Chondrocyte (in vitro differentiated cells): ENCODE data around the gene ARNT2. TPM values are rescaled to one million over a fixed set of nuclear protein-coding genes. Genes with fewer than 3 reads are reported as not detected.

Experiments used
- DNase-seq: peaks from one replicate; pipeline ENCODE4 v3.0.0; 2021; ENCODE audit warnings: mixed read lengths, low spot score
- H3K27ac Mint-ChIP-seq: one replicate; pipeline ENCODE4 v1.8.0; 2021; ENCODE audit warnings: mild to moderate bottlenecking, moderate library complexity, mixed read lengths; ENCODE audit not compliant: unreplicated experiment
- H3K27me3 Mint-ChIP-seq: 2 replicates; pipeline ENCODE4 v1.8.0; 2021; ENCODE audit warnings: low read depth, mixed read lengths
- H3K36me3 Mint-ChIP-seq: 2 replicates; pipeline ENCODE4 v1.8.0; 2021; ENCODE audit warnings: low read depth, mixed read lengths
- H3K4me1 Mint-ChIP-seq: 2 replicates; pipeline ENCODE4 v1.8.0; 2021; ENCODE audit warnings: low read depth, mild to moderate bottlenecking, mixed read lengths
- H3K4me3 Mint-ChIP-seq: one replicate; pipeline ENCODE4 v1.8.0; 2021; ENCODE audit warnings: mild to moderate bottlenecking, moderate library complexity, mixed read lengths; ENCODE audit not compliant: unreplicated experiment
- H3K9me3 Mint-ChIP-seq: 2 replicates; pipeline ENCODE4 v1.8.0; 2021; ENCODE audit warnings: low read depth, mixed read lengths
- total RNA-seq: library from RNA; stranded (reverse); gene quantifications from 3 replicates; pipeline ENCODE4 v1.2.1, GENCODE V29; 2021
- TF ChIP-seq, protein P1 (sequence below): fragments of 200-600 bp; sonication (generic); IDR thresholded peaks from 2 replicates; pipeline ENCODE4 v1.5.0; 2021; ENCODE audit warnings: antibody characterized with exemption, mild to moderate bottlenecking, moderate library complexity

ARNT2 gene
- total RNA-seq, 1 donor from 2014 or later, result 20.2 TPM

DNA sequence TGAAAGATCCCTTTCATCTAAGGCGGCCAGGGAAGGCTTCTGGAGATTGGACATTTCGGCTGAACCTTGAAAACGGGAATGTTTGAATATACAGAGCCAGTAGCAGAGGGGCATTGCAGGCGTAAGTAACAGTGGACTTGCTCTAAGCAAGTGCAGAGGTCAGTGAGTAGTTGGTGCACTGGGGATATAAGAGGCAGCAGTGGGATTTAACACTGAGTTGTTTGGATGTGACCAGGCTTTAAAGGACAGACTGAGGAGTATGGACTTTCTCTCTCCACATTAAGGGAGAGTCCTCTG, 1.3 kb downstream of the ARNT2 start:
- Mint-ChIP-seq H3K27me3 (no peaks in the 10 kb centered on the region), H3K27ac (no peak overlapping the region), H3K9me3 (no peaks in the 10 kb centered on the region), H3K4me1 (peaks cover 33% of the 10 kb centered on the region), H3K36me3 (peaks cover 2% of the 10 kb centered on the region), H3K4me3 (peak overlapping the region; percentile 78)
- DNase-seq, result no peak
- TF ChIP-seq, protein P1, sequence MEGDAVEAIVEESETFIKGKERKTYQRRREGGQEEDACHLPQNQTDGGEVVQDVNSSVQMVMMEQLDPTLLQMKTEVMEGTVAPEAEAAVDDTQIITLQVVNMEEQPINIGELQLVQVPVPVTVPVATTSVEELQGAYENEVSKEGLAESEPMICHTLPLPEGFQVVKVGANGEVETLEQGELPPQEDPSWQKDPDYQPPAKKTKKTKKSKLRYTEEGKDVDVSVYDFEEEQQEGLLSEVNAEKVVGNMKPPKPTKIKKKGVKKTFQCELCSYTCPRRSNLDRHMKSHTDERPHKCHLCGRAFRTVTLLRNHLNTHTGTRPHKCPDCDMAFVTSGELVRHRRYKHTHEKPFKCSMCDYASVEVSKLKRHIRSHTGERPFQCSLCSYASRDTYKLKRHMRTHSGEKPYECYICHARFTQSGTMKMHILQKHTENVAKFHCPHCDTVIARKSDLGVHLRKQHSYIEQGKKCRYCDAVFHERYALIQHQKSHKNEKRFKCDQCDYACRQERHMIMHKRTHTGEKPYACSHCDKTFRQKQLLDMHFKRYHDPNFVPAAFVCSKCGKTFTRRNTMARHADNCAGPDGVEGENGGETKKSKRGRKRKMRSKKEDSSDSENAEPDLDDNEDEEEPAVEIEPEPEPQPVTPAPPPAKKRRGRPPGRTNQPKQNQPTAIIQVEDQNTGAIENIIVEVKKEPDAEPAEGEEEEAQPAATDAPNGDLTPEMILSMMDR, result no peak

DNA sequence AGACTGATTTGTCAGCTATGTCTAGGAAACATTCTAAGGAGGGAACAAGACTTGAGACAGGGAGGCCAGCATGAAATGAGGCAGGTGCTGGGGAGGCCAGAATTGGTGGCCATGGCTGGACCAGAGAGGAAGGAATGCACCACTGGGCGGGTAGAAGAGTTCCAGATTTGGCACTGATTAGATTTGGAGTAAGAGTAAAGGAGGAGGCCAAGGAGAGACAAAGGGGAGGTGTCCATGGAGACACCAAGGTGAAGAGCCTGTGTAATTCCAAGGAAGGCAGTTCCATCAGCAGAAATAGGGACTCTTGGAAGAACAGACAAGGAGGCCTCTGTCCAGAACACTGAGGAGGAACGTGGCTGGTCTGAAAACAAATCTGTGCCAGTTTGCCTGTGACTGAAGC, 1.8 kb downstream of the ARNT2 start:
- Mint-ChIP-seq H3K4me1 (peaks cover 33% of the 10 kb centered on the region), H3K4me3 (no peak overlapping the region), H3K9me3 (no peaks in the 10 kb centered on the region), H3K27ac (no peak overlapping the region), H3K36me3 (peaks cover 4% of the 10 kb centered on the region), H3K27me3 (no peaks in the 10 kb centered on the region)
- DNase-seq, result no peak
- TF ChIP-seq, protein P1, result no peak

DNA sequence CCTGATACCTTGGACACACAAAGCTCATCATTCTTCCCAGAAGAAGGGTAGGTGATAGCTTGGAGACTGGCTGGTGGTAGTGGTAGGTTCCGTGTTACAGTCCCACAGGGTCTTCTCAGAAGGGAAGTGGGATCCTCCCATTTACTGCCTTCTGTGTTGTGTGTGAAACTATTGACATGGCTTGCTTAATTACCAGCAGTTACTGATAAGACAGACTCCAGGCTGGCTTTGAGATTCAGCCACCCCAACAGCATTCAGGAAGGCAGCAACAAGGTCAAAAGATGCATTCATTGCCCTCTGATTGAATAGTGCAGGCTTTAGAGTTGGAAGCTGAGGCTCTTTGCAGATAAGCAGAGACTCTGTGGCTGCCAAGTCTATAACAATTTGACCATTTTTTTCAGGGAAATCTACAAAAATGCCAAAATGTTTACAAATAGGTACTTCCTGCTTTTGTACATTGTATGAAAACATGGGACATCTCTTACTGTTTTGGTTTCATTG, 7.7 kb downstream of the ARNT2 start:
- TF ChIP-seq, protein P1, result no peak
- Mint-ChIP-seq H3K27ac (no peak overlapping the region), H3K4me3 (no peak overlapping the region), H3K27me3 (no peaks in the 10 kb centered on the region), H3K36me3 (peaks cover 7% of the 10 kb centered on the region), H3K4me1 (peaks cover 9% of the 10 kb centered on the region), H3K9me3 (no peaks in the 10 kb centered on the region)
- DNase-seq, result no peak

DNA sequence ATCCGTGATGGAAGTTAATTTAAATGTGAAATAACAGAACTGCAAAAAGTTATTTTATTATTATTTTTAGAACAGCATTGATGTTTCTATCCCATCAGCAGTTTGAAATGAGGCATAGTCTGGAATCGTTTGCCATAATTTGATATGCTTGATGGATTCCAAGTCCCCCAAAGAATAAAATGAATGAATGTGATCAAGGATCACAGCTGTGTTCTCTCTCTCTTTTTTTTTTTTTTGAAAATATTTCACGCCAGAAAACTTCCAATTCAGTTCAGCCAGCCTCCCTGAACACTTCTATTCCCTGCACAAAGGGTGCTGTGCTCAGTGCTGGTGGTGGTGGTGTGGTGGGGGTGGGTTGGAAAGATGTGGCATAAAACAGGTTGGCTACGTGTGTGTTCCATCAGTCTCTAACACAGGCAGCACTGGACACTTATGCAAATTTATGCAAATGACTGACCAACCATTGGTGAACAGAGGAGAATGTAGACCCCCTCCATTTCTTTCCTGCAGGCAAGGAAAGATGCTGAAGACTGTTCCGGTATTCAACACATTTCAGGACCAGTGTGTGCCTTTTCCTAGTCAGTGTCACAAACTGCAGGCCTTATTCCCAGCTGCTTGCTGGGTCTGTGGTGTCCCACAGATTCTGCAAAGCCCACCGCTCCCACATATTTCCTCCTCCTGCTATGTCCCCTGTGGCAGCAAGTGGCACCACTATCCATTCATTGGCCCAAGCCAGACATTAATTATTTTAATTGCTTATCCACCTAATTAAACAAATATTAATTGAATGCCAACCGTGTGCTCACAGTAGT, 10.6 kb downstream of the ARNT2 start:
- TF ChIP-seq, protein P1, result no peak
- Mint-ChIP-seq H3K27ac (no peak overlapping the region), H3K27me3 (no peaks in the 10 kb centered on the region), H3K9me3 (no peaks in the 10 kb centered on the region), H3K4me1 (peaks cover 22% of the 10 kb centered on the region), H3K36me3 (peaks cover 4% of the 10 kb centered on the region), H3K4me3 (no peak overlapping the region)
- DNase-seq, result no peak

DNA sequence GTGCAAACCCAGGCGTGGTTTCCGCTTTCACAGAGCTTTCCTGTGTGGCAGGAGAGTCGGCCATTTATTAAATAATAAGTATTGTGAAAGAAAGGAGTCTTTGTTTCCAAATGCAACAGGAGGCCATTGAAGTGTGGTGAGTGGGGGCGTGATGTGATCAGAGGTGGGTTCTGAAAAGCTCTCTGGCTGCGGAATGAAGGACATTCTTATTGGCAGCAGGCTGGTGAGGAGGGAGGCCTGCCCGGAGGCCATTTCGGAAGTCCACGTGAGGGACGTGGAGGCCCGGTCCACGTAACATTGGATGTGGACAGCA, 11.1 kb downstream of the ARNT2 start:
- TF ChIP-seq, protein P1, result no peak
- Mint-ChIP-seq H3K9me3 (no peaks in the 10 kb centered on the region), H3K4me1 (peaks cover 27% of the 10 kb centered on the region), H3K4me3 (no peak overlapping the region), H3K27me3 (no peaks in the 10 kb centered on the region), H3K27ac (no peak overlapping the region), H3K36me3 (peaks cover 4% of the 10 kb centered on the region)
- no peak for DNase-seq
